ENCODE data around the gene DDHD1.

DNA sequence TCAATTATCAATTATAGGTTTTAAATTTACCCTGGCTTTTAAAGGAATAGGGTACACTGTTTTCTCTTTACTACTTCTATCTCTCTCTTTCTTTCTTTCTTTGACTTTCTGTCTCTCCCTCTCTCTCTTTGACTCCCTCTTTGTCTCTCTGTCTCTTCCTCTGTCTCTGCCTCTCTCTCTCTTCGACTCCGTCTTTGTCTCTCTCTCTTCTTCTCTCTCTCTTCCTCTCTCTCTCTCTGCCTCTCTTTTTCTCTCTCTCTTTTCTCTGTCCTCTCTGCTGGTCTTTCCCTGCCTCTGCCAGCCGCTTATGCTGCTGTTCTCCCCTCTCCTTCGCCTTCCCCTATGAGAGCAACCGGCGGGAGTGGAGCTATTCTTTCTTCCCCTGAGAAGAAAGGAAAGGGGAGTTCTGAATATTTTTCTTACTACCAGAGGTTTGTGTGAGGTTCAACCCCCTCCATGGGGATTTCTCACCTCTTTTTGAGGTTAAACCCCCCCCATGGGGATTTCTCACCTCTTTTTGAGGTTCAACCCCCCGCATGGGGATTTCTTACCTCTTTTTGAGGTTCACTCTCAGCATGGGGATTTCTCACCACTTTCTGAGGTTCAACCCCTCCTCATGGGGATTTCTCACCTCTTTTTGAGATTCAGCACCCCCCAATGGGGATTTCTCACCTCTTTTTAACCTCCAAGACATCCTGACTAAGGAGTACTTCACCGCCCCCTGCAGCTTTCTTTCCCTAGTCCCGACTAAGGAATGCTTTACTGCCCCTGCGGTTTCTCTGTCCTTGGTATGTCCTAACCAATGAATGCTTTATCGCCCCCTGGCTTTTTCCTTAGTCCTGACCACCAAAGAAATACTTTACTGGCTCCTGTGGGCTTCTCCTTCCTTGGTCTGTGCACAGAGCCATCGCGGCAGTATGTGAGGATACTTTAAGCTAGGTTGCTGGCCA, 27.4 kb upstream of the DDHD1 start:
- no peak for TF ChIP-seq CTCF (optimal IDR thresholded peaks at IDR 0.05 in 1 of 3, IDR thresholded peaks at IDR 0.05 in 1 of 3, conservative IDR thresholded peaks at IDR 0.05 in 1 of 3; ENCODE audit: extremely low read depth in 1 of 3, insufficient read depth in 2 of 3, low read length in 3 of 3)
- TF ChIP-seq EZH2 (IDR thresholded peaks at IDR 0.05; ENCODE audit: low read length), result no peak
